WTC11 (cell line): Measurements from ENCODE around the gene POLDIP3.

Source experiments
- ZNF138 ChIP-seq: sonication (generic); formaldehyde crosslinking; conservative IDR thresholded peaks from 2 replicates; pipeline ENCODE4 v1.8.1; 2022; ENCODE audit warnings: mild to moderate bottlenecking, moderate library complexity, missing genetic modification reagents
- TF ChIP-seq, protein P1 (sequence below): fragments of 200-600 bp; IDR thresholded peaks from 2 replicates; pipeline ENCODE4 v1.8.0; 2022; ENCODE audit warnings: antibody characterized with exemption

DNA sequence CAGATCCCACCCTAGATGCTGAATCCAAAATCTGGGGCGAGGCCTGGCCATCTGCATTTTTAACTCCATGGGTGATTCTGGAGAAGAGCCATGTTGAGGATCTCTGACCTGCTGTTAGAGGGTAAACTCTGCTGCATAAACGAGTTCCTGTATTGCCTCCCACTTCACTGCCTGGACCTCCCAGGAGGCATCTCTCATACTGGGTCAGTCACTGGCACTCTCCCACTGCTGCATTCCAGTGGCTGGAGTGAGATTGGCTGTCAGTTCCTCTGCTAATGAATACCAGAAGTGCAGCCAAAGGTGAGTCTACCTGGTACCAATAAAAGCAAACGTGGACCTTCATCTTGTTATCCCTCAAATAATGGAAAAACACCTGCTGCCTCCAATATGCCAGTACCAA lies 10.3 kb downstream of the POLDIP3 start:
- TF ChIP-seq, protein P1, sequence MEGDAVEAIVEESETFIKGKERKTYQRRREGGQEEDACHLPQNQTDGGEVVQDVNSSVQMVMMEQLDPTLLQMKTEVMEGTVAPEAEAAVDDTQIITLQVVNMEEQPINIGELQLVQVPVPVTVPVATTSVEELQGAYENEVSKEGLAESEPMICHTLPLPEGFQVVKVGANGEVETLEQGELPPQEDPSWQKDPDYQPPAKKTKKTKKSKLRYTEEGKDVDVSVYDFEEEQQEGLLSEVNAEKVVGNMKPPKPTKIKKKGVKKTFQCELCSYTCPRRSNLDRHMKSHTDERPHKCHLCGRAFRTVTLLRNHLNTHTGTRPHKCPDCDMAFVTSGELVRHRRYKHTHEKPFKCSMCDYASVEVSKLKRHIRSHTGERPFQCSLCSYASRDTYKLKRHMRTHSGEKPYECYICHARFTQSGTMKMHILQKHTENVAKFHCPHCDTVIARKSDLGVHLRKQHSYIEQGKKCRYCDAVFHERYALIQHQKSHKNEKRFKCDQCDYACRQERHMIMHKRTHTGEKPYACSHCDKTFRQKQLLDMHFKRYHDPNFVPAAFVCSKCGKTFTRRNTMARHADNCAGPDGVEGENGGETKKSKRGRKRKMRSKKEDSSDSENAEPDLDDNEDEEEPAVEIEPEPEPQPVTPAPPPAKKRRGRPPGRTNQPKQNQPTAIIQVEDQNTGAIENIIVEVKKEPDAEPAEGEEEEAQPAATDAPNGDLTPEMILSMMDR, result no peak
- no peak for TF ChIP-seq ZNF138 (CRISPR knock-in tag)
